GM18861 (cell line): Measurements from ENCODE around the gene ACTC1.
"Not testable (repeated sequence)": the region's sequence is repeated elsewhere in the genome, so short reads cannot be mapped to it uniquely, and the experiment has no call there.

ENCODE experiments used
- ATAC-seq: cut with Tn5 transposase; IDR thresholded peaks from one replicate; pipeline ENCODE4 v1.9.1; 2021; ENCODE audit not compliant: unreplicated experiment

The ACTC1 gene

GRCh38 chr15:34795267-34796081 lies at the start of gene ACTC1:
TSS of gene ACTC1 (minus strand) at chr15:34795549. CDS start at chr15:34794808, 741 bp downstream.
- ATAC-seq, result no peak

DNA sequence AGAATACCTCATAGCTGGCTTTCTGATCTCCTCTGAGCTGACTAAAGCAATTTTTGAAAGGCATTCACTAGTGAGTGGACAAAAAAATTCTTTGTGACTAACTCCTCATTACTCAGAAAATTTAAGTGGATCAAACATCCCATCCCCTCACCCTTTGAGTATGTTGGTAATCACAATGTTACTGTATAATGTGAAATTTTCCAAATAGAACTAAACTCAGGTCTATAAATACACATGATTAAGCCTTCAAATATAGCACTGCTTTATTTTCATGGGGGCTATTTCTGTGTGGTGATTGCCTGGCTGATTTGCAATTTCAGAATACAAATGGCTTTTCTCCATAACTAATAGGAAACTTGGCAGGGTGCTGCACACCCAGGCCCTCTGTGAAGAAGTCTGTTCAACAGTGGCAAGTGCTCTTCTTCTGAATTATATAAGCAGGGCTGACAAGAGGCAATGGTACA lies 45.9 kb upstream of the ACTC1 start:
- ATAC-seq, result no peak

GRCh38 chr15:34838282-34838681 lies 42.9 kb upstream of the ACTC1 start:
- no peak for ATAC-seq

DNA sequence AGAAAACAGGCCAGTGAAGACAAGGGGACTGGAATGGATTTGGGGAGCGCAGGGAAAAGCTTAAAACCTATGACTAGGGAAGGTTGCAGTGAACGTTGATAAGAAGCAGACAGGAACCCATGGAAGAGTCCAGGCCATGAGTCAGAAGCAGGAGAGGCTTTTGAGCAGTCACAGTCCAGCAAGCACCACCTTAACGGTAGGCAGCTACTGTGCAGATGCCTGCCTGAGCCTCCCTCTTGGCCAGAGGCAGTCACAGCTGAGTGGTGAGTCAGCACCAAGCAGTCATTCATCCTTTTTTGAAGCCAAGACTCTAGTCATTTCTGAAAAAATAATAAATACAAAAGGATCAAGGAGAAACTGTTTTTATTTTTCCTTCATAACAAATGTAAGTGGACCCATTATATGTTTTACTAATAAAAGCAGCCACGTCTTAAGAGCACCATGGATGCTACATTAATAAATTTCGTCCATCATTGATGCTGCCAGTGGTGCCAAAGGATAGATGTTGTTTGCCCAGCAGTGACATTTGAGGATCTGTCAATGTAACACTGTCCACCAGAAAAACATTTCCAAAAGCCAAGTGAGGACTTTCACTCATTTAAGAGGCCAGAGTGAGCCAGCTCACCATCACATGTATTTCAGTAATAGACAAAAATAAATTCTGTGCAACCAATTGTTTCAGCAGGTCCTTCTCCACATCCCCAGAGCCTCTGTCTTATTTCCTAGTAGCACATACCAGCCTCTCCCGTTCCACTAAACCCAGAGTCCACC lies 42.1 kb upstream of the ACTC1 start:
- ATAC-seq, result no peak

- ATAC-seq, result no peak
These were observed 33.0 kb upstream of the ACTC1 start for GRCh38 chr15:34828145-34828911.

GRCh38 chr15:34821831-34822230 lies 26.5 kb upstream of the ACTC1 start:
- no peak for ATAC-seq

DNA sequence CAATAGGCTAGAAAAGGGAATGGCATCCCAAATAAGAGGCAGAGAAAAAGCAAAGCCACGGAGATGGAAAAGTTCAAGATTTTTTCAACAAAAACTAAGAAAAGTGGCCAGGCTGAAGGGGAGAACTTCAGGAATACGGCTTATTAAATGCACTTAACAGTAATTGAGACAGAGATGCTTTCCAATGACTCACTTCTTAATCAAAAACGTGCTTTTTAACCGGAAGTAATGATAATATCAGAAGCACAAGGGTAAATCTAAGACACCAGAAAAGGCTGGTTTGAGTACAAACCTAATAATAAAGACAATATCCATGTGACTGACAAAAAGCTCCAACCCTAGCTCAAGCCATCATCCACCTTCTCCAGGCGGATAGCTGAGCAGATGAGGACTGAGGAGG lies 24.8 kb upstream of the ACTC1 start:
- no peak for ATAC-seq

DNA sequence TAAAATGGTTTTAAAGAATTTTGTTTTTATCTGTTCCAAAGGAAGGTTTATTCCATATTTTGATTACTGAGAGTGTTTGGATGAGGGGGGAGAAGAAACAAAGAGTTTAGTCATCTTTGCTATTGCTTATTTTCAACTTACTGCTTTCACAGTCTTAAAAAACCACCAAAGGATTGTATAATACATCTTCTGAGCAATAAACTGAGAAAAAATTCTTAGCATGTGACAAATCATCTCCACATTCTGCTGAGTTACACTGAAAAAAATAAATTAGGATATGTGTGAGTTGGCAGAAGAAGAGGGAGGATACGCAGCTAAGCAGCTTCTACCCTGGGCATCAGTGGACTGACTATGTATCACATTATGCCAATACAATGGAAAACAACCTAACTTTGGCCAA lies 23.2 kb upstream of the ACTC1 start:
- no peak for ATAC-seq

GRCh38 chr15:34815836-34816235 lies 20.5 kb upstream of the ACTC1 start:
- ATAC-seq, result no peak

DNA sequence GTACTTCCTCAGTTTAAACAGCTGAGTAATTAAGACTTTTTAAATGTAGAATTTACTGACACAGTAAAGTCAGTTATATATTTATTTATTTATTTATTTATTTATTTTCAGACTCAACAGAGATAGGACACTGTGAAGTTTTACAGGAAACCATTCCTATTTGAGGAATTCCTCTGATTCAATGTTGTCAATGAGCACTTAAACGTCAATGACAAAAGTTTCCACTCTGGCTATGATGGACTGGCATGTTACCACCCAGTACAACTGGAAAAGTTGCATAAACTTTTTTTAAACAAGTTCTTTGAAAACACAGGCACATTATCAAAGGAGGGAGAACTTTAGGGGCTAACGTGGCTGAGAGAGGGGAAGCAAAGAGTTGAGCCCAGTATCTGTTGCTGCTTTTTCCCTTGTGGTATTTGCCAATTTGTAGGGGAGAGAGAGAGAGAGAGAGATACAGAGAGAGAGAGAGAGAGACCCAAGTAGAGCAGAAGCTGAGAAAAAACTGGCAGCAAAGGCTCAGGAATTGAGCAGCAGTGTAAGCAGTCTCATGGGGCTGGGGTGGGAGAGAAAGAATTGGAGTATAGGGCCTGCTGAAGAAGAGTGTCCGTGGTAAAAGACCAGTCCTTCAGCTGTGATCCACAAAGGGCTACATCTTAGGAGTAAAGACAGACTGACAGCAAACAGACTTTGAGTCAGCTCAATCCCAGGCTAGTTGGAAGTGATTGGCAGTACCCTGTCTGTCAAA lies 18.3 kb upstream of the ACTC1 start:
- ATAC-seq, result no peak

GRCh38 chr15:34812868-34813365 lies 17.6 kb upstream of the ACTC1 start:
- ATAC-seq, result not testable (repeated sequence)

DNA sequence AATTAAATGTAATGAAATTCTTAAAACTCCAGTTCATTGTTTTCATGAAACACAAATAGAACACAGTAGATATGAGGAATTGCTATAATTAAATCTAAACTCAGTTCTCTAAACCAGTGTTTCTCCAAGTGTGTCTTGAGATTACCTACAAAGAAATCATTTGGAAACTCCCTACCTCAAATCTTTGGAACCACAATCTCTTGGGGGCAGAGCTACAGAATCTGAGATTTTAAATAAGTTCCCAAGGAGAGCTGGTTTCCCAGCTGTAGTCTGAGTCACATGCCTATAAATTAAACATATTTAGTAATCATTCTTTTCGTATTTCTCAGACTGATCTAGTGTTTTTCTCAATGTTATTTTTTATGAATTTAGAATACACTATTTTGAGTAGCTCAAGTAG lies 17.0 kb upstream of the ACTC1 start:
- ATAC-seq, result no peak

- ATAC-seq, result no peak
These were observed 15.2 kb upstream of the ACTC1 start for GRCh38 chr15:34810443-34811129.

GRCh38 chr15:34809186-34809585 lies 13.8 kb upstream of the ACTC1 start:
- ATAC-seq, result no peak

GRCh38 chr15:34808016-34808415 lies 12.7 kb upstream of the ACTC1 start:
- ATAC-seq, result no peak

- not testable (repeated sequence) for ATAC-seq
These were observed 11.9 kb upstream of the ACTC1 start for GRCh38 chr15:34807241-34807640.

DNA sequence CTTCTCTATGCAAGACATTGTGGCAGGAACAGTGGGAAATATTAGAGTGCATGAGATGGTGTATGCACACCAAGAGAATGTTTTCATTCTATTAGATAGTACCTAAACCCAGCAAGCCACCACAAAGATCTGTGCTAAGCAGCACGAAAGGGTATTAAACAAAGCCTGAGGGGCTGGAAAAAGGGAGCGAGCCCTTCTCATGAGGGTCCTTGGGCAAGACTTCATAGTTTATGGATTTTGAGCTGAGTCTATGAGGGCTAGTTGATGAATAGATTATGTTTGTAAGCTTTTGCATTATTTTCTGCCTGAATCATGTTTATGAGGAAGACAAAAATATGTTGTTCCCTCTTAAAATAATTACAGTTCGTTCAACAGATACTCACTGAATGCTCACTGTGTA lies 9.4 kb upstream of the ACTC1 start:
- ATAC-seq, result no peak

GRCh38 chr15:34804113-34804512 lies 8.8 kb upstream of the ACTC1 start:
- no peak for ATAC-seq

DNA sequence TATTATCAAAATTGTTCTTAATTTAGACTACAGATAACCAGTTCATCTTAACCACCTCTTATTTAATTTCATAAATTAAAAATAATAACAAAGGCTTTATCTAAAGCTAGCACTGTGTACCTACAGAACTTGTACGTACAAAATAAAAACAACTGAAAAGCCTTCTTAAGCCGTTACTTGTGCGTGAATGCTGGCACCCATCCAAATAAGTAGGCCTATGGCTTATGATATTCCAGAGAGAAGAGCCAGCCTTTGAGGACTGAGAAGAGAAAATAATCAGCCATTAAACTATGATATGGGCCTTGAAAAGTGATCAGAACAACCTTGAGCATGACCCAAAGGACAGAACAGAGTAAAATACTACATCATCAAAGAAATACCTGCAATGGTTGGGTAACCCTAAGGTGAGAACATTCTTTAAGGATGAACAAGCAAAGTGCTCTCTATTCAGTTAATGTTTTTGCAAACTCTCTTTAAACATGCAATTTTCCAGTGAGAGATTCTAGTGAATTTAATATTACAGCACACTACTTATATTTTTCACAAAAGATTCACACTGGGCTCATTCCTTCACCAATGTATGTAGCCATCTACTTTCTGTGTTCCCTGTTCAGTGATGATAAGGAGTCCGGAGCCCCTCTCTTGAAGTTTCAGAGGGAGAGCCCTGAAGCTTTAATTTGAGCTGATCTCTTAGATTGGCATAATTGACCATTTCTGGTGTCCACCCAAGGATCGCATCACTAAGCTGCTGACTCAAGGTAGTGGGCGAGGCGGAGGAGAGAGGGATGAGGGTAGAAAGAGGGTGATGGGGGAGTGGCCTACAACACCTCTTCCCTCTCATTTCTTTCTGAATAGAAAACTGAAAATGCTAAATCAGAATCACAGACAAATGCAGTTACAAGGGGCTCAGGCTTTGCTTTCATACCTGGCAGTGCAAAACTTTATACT lies 7.7 kb upstream of the ACTC1 start:
- ATAC-seq, result no peak
